ENCODE measurements around the gene GEMIN7. TPM values are rescaled to one million over a fixed set of nuclear protein-coding genes. Genes with fewer than 3 reads are reported as not detected.

GEMIN7 gene
- total RNA-seq, 1 donor from 2014 or later = 39.4 TPM

DNA sequence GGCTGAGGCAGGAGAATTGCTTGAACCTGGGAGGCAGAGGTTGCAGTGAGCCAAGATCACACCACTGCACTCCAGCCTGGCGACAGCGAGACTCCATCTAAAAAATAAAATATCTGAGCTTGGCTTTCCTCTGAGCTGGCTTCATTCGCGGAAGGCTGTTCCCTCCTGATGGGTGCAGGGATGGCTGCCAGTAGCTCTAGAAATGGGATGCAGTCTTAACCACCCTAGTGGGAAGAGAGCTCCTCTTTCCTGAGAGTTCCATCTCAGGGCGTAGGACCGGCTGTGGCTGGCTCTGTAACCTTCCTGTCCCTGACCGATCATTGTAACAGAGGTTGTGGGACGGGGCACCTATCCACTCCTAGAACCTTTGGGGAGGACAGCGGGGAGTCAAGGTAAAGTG, 46.3 kb downstream of the GEMIN7 start:
- TF ChIP-seq CTCF (IDR thresholded peaks at IDR 0.05; ENCODE audit: unreplicated experiment) = no peak

GRCh38 chr19:45125975-45126493, 47.0 kb downstream of the GEMIN7 start:
- peaks cover 9% of the 10 kb centered on the region for H3K4me1 Mint-ChIP-seq (ENCODE audit: low read depth)
- no peaks in the 10 kb centered on the region for H3K9me3 Mint-ChIP-seq (ENCODE audit: low read depth)

More for the DNA sequence above, 46.3 kb downstream of the GEMIN7 start:
- H3K27ac Mint-ChIP-seq = no peak overlapping the region
- H3K36me3 Mint-ChIP-seq (ENCODE audit: insufficient read depth) = no peaks in the 10 kb centered on the region
- no peaks in the 10 kb centered on the region for H3K9me3 Mint-ChIP-seq (ENCODE audit: low read depth)
- no peaks in the 10 kb centered on the region for H3K27me3 Mint-ChIP-seq
- H3K4me1 Mint-ChIP-seq (ENCODE audit: low read depth) = peaks cover 7% of the 10 kb centered on the region
- no peak overlapping the region for H3K4me3 Mint-ChIP-seq (ENCODE audit: low read depth)
- no peak for DNase-seq (ENCODE audit: low spot score, unreplicated experiment)

GRCh38 chr19:45126654-45127053, 47.6 kb downstream of the GEMIN7 start:
- Mint-ChIP-seq H3K27ac (no peak overlapping the region), H3K4me3 (ENCODE audit: low read depth) (no peak overlapping the region), H3K4me1 (ENCODE audit: low read depth) (peaks cover 9% of the 10 kb centered on the region), H3K27me3 (no peaks in the 10 kb centered on the region), H3K36me3 (ENCODE audit: insufficient read depth) (no peaks in the 10 kb centered on the region), H3K9me3 (ENCODE audit: low read depth) (no peaks in the 10 kb centered on the region)
- DNase-seq (ENCODE audit: low spot score, unreplicated experiment) = no peak
- TF ChIP-seq CTCF (IDR thresholded peaks at IDR 0.05; ENCODE audit: unreplicated experiment) = no peak

More at GRCh38 chr19:45125975-45126493, 47.0 kb downstream of the GEMIN7 start:
- Mint-ChIP-seq H3K27ac (peak overlapping the region; percentile 67), H3K27me3 (no peaks in the 10 kb centered on the region), H3K4me3 (ENCODE audit: low read depth) (no peak overlapping the region), H3K36me3 (ENCODE audit: insufficient read depth) (no peaks in the 10 kb centered on the region)
- peak; percentile 69 for DNase-seq (ENCODE audit: low spot score, unreplicated experiment)
- TF ChIP-seq CTCF (IDR thresholded peaks at IDR 0.05; ENCODE audit: unreplicated experiment) = peak; percentile 80

GRCh38 chr19:45128146-45128545, 49.1 kb downstream of the GEMIN7 start:
- no peaks in the 10 kb centered on the region for H3K9me3 Mint-ChIP-seq (ENCODE audit: low read depth)
- H3K4me3 Mint-ChIP-seq (ENCODE audit: low read depth) = no peak overlapping the region
- no peaks in the 10 kb centered on the region for H3K27me3 Mint-ChIP-seq
- DNase-seq (ENCODE audit: low spot score, unreplicated experiment) = no peak
- no peaks in the 10 kb centered on the region for H3K36me3 Mint-ChIP-seq (ENCODE audit: insufficient read depth)
- TF ChIP-seq CTCF (IDR thresholded peaks at IDR 0.05; ENCODE audit: unreplicated experiment) = no peak
- peaks cover 7% of the 10 kb centered on the region for H3K4me1 Mint-ChIP-seq (ENCODE audit: low read depth)
- H3K27ac Mint-ChIP-seq = peak overlapping the region; percentile 45

DNA sequence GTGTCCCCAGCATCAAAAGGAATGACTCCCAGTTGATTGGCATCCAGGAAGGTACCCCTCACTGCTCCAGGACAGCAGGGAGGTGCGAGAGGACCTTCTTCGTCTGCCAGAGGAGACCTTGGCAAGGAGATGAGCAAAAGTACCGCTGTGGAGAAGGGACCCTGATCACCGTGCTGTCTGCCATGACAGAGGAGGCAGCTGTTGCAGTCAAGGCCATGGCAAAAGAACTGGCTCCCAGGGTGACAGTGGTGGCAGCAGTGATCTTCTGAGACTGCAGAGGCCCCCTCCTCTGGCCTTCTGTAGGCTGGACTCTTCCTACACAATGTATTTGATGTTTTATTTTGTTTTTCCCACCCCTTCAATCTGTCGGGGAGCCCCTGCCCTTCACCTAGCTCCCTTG, 49.7 kb downstream of the GEMIN7 start:
- H3K27me3 Mint-ChIP-seq = no peaks in the 10 kb centered on the region
- peaks cover 7% of the 10 kb centered on the region for H3K4me1 Mint-ChIP-seq (ENCODE audit: low read depth)
- no peak overlapping the region for H3K4me3 Mint-ChIP-seq (ENCODE audit: low read depth)
- no peak for TF ChIP-seq CTCF (IDR thresholded peaks at IDR 0.05; ENCODE audit: unreplicated experiment)
- H3K9me3 Mint-ChIP-seq (ENCODE audit: low read depth) = no peaks in the 10 kb centered on the region
- H3K27ac Mint-ChIP-seq = no peak overlapping the region
- no peak for DNase-seq (ENCODE audit: low spot score, unreplicated experiment)
- no peaks in the 10 kb centered on the region for H3K36me3 Mint-ChIP-seq (ENCODE audit: insufficient read depth)
